ENCODE measurements around the gene SCN9A.

SCN9A gene

DNA sequence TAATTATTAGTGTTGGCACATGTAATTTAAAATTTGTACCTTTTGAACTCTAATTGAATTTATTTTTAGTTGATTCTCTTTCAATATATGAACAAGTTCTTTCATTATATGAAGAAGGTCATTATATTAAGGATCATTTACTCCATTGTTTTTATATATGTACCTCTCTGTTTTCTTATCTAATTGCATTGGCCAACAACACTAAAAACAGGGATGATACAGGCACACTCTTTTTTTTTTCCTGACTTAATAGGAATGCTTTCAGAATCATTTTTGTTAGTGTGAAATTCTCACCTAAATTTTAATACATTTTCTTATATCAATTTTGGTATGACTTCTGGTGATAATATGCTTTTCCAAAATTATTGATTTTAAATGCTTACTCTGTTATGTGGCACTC lies 173.0 kb downstream of the SCN9A start:
- Histone ChIP-seq H3K9me3 (replicated peaks; ENCODE audit: insufficient read depth, low read length) (no peaks in the 10 kb centered on the region), H2AFZ (ENCODE audit: low read length) (no peak overlapping the region), H3K27ac (ENCODE audit: low read length) (no peak overlapping the region), H4K20me1 (ENCODE audit: insufficient read depth, low read length) (no peaks in the 10 kb centered on the region), H3K4me3 (ENCODE audit: low read length) (no peak overlapping the region), H3F3A (ENCODE audit: insufficient read depth, low read length) (no peaks in the 10 kb centered on the region), H3K4me1 (ENCODE audit: low read length) (no peaks in the 10 kb centered on the region), H3K4me2 (ENCODE audit: low read depth, low read length) (no peak overlapping the region), H3K79me2 (ENCODE audit: low read length) (no peaks in the 10 kb centered on the region), H3K9me2 (replicated peaks; ENCODE audit: insufficient read depth, low read length) (no peaks in the 10 kb centered on the region), H3K27me3 (replicated peaks; ENCODE audit: insufficient read depth, low read length) (no peaks in the 10 kb centered on the region), H3K36me3 (replicated peaks; ENCODE audit: insufficient read depth, low read length) (0 out of 2 replicates have a peak, but pooled peaks cover 4% of the 10 kb centered on the region), H3K9ac (ENCODE audit: low read length) (no peak overlapping the region)
- TF ChIP-seq, protein P1, sequence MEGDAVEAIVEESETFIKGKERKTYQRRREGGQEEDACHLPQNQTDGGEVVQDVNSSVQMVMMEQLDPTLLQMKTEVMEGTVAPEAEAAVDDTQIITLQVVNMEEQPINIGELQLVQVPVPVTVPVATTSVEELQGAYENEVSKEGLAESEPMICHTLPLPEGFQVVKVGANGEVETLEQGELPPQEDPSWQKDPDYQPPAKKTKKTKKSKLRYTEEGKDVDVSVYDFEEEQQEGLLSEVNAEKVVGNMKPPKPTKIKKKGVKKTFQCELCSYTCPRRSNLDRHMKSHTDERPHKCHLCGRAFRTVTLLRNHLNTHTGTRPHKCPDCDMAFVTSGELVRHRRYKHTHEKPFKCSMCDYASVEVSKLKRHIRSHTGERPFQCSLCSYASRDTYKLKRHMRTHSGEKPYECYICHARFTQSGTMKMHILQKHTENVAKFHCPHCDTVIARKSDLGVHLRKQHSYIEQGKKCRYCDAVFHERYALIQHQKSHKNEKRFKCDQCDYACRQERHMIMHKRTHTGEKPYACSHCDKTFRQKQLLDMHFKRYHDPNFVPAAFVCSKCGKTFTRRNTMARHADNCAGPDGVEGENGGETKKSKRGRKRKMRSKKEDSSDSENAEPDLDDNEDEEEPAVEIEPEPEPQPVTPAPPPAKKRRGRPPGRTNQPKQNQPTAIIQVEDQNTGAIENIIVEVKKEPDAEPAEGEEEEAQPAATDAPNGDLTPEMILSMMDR (IDR thresholded peaks at IDR 0.05; ENCODE audit: low read length), result no peak
- TF ChIP-seq EZH2phosphoT487 (IDR thresholded peaks at IDR 0.05; ENCODE audit: low read length) (no peak), EZH2 (optimal IDR thresholded peaks at IDR 0.05; ENCODE audit: low read depth, low read length) (no peak)
- no peak for DNase-seq

DNA sequence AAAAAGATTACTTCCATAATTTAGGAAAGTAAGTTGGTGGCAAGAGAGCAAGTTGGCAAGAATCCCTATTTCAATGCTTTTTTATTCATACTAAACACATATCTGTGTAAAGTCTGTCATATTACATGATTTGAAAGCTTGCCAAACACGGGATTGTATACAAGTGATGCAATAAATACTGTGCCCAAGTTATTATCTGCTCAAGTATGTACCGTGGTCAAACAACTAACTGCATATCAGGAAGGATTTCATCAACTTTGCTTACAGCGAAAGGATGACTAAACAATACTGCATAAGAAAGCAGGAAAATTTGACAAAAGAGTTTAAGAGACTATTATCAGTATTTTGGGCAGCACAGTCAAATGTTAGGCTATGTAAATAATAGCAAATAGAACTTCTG lies 178.3 kb downstream of the SCN9A start:
- no peaks in the 10 kb centered on the region for H4K20me1 ChIP-seq (ENCODE audit: insufficient read depth, low read length)
- H3K27me3 ChIP-seq (replicated peaks; ENCODE audit: insufficient read depth, low read length), result no peaks in the 10 kb centered on the region
- H3K9me2 ChIP-seq (replicated peaks; ENCODE audit: insufficient read depth, low read length), result no peaks in the 10 kb centered on the region
- H3K4me2 ChIP-seq (ENCODE audit: low read depth, low read length), result no peak overlapping the region
- H3K27ac ChIP-seq (ENCODE audit: low read length), result no peak overlapping the region
- H3K9ac ChIP-seq (ENCODE audit: low read length), result no peak overlapping the region
- no peak overlapping the region for H3K4me3 ChIP-seq (ENCODE audit: low read length)
- DNase-seq, result no peak
- no peaks in the 10 kb centered on the region for H3K36me3 ChIP-seq (replicated peaks; ENCODE audit: insufficient read depth, low read length)
- H3F3A ChIP-seq (ENCODE audit: insufficient read depth, low read length), result no peaks in the 10 kb centered on the region
- H2AFZ ChIP-seq (ENCODE audit: low read length), result no peak overlapping the region
- no peaks in the 10 kb centered on the region for H3K9me3 ChIP-seq (replicated peaks; ENCODE audit: insufficient read depth, low read length)
- no peaks in the 10 kb centered on the region for H3K79me2 ChIP-seq (ENCODE audit: low read length)
- no peaks in the 10 kb centered on the region for H3K4me1 ChIP-seq (ENCODE audit: low read length)
- no peak for TF ChIP-seq EZH2phosphoT487 (IDR thresholded peaks at IDR 0.05; ENCODE audit: low read length)
- TF ChIP-seq EZH2 (optimal IDR thresholded peaks at IDR 0.05; ENCODE audit: low read depth, low read length), result no peak
- TF ChIP-seq, protein P1 (IDR thresholded peaks at IDR 0.05; ENCODE audit: low read length), result no peak

DNA sequence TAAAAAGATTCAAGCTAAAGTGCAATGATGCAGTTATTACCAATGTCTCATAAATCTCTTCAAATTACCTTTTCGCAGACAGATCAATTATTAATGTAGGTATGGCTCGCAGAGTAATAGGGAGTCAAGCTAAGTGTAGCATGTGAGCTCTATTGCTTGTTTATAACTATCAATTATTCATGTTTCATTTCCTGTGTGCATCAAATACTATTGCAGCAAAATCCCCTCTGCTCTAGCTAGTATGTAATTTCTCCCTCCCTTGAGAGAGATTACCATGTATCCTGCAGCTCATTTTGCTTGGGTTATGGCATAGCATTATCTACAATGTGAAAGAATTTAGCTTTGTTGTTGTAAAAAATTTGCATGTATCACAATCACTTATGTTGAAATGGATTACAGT lies 182.3 kb downstream of the SCN9A start:
- Histone ChIP-seq H2AFZ (ENCODE audit: low read length) (no peak overlapping the region), H3K4me1 (ENCODE audit: low read length) (no peaks in the 10 kb centered on the region), H3K9me2 (replicated peaks; ENCODE audit: insufficient read depth, low read length) (no peaks in the 10 kb centered on the region), H3K36me3 (replicated peaks; ENCODE audit: insufficient read depth, low read length) (no peaks in the 10 kb centered on the region), H4K20me1 (ENCODE audit: insufficient read depth, low read length) (no peaks in the 10 kb centered on the region), H3K9ac (ENCODE audit: low read length) (no peak overlapping the region), H3K27ac (ENCODE audit: low read length) (no peak overlapping the region), H3K4me2 (ENCODE audit: low read depth, low read length) (no peak overlapping the region), H3K79me2 (ENCODE audit: low read length) (no peaks in the 10 kb centered on the region), H3F3A (ENCODE audit: insufficient read depth, low read length) (no peaks in the 10 kb centered on the region), H3K27me3 (replicated peaks; ENCODE audit: insufficient read depth, low read length) (no peaks in the 10 kb centered on the region), H3K4me3 (ENCODE audit: low read length) (no peak overlapping the region), H3K9me3 (replicated peaks; ENCODE audit: insufficient read depth, low read length) (no peaks in the 10 kb centered on the region)
- TF ChIP-seq EZH2phosphoT487 (IDR thresholded peaks at IDR 0.05; ENCODE audit: low read length) (no peak), EZH2 (optimal IDR thresholded peaks at IDR 0.05; ENCODE audit: low read depth, low read length) (no peak)
- TF ChIP-seq, protein P1 (IDR thresholded peaks at IDR 0.05; ENCODE audit: low read length), result no peak
- DNase-seq, result no peak

All from MM.1S (cell line).